Adrenal gland (tissue), 12 donors: ENCODE data around the gene ZNF622. TPM values are rescaled to one million over a fixed set of nuclear protein-coding genes. Genes with fewer than 3 reads are reported as not detected.

Experiments
- DNase-seq, 7 donors: peaks; one replicate each; pipeline ENCODE4 v3.0.0-alpha.2; 2019 to 2020
- H3K27ac ChIP-seq, 5 donors: fragments of 200-600 bp; sonication (generic) in 4 of 5; 1 replicate in 3 of 5; 2 replicates in 2 of 5; pipeline versions ENCODE4 v1.5.1 to v1.8.0; 2016 to 2020; ENCODE audit warnings: mild to moderate bottlenecking in 1 of 5
- H3K27me3 ChIP-seq: fragments of 200-600 bp; 2 replicates; pipeline ENCODE4 v1.8.0; 2021
- H3K36me3 ChIP-seq, 2 donors: fragments of 200-600 bp; replicated peaks in 1 of 2; 1 replicate in 1 of 2; 2 replicates in 1 of 2; pipeline versions ENCODE4 v1.5.1 to v1.8.0; 2018 to 2022
- H3K4me1 ChIP-seq, 2 donors: fragments of 200-600 bp; replicated peaks in 1 of 2; 1 replicate in 1 of 2; 2 replicates in 1 of 2; pipeline versions ENCODE4 v1.5.1 to v1.8.0; 2018 to 2021
- H3K4me3 ChIP-seq, 4 donors: fragments of 200-600 bp; sonication (generic) in 3 of 4; one replicate each; pipeline ENCODE4 v1.5.1; 2016 to 2018
- H3K9me3 ChIP-seq, 3 donors: fragments of 200-600 bp; sonication (generic) in 1 of 3; replicated peaks in 1 of 3; 1 replicate in 2 of 3; 2 replicates in 1 of 3; pipeline versions ENCODE4 v1.5.1 to v1.8.0; 2016 to 2021
- CTCF ChIP-seq, 6 experiments: fragments of 450-650 bp in 4 of 6; fragments of 200-600 bp in 2 of 6; sonication (generic) in 1 of 6; IDR thresholded peaks; 1 replicate in 5 of 6; 2 replicates in 1 of 6; pipeline versions ENCODE4 v1.5.1 to v1.8.0; 2016 to 2021; ENCODE audit warnings: antibody characterized with exemption in 6 of 6, mild to moderate bottlenecking in 2 of 6, moderate library complexity in 1 of 6
- POLR2A ChIP-seq, 2 donors: fragments of 450-650 bp; IDR thresholded peaks; one replicate each; pipeline ENCODE4 v1.6.1; 2017; ENCODE audit warnings: antibody characterized with exemption in 2 of 2, mild to moderate bottlenecking in 2 of 2, moderate library complexity in 1 of 2
- whole genome bisulfite sequencing, 4 donors: extraction: QIAGEN DNeasy Blood & Tissue Kit in 2 of 4; methylation state at CpG; one replicate each; pipeline versions ENCODE4 v1.1.5 to v1.1.7; 2013 to 2017; 5-methylcytosine and 5-hydroxymethylcytosine counted together
- intact Hi-C, 2 donors: fragments of 100-400 bp; cut with DNase I; formaldehyde crosslinking; loops; one replicate each; pipeline versions ENCODE4 v1.14.1 to v1.15.0; 2022 to 2023
- polyA plus RNA-seq, 3 donors: library from polyadenylated mRNA; stranded (reverse); fragments of 200-250 nt in 2 of 3; fragments of 350-450 nt in 1 of 3; fragmentation: Illumina TruSeq in 1 of 3; extraction: RNeasy Lipid Tissue Mini Kit (QIAGEN cat#74804) in 1 of 3; gene quantifications; one replicate each; pipeline ENCODE4 v1.2.3, GENCODE V29; 2013 to 2014
- total RNA-seq, 9 donors: library from RNA; depleted of rRNA in 4 of 9; stranded (reverse); fragments of >200 nt in 4 of 9; fragments of 120-200 nt in 1 of 9; fragmentation: NEBNext Ultra II Directional in 1 of 9; extraction: Animal tissue kit (Norgen Biotek cat#: 25700) in 1 of 9; gene quantifications; one replicate each; pipeline versions ENCODE4 v1.1.0 to v1.2.4, GENCODE V29; 2013 to 2023
- donor health status: healthy with polysubstance abuse.
- donor health status: Bipolar disorder and iron deficiency.
- donor health status: DM: yes; HTN: yes; CAD: no.
- donor health status: DM: no; HTN: no; CAD: no.
- donor health status: DM: no; HTN: no; CAD: no.
- donor health status: DM: yes; HTN: yes; CAD: no.

Gene ZNF622
- total and polyA plus RNA-seq, 12 donors: 9.2 to 41.3 (median 21.8) TPM

DNA sequence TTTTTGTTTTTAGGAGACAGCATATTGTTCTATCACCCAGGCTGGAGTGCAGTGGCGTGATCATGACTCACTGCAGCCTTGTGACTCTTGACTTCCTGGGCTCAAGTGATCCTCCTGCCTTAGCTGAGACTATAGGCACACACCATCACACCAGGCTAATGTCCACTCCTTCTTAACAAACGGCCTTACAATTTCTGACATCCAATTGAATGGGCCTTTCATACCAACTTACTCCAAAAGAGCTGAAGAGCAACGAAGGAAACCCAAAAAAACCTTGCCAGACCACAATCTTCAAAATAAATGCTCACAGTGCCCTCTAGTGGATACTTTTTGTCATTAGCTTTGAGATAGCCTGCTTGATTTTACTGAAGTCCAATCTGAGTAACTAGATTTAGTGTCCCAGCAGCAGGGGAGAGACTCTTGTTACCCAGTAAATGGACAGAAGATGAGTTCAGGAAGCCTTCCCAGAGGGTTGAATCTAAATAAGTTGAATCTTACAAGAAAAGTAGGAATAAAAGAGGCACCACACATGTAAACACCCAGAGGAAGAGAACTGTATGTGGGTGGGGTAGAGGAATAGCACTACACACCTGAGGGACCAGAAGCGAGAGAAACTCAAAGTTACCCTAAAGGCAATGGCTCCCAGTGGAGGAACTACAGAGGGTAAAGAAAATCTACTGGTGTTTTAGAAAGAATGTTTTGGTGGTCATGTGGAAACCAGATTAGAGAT, 9.3 kb downstream of the ZNF622 start:
- Histone ChIP-seq H3K4me1 (peaks cover 4 to 33% of the 10 kb centered on the region in 2 donors), H3K27ac (peak overlapping the region in 3 of 5 donors; percentile 10 to 81 (median 59)), H3K36me3 (peaks cover 0 to 63% of the 10 kb centered on the region in 2 donors)

GRCh38 chr5:16455668-16456067, 9.9 kb downstream of the ZNF622 start:
- H3K4me1 ChIP-seq: peaks cover 4 to 31% of the 10 kb centered on the region in 2 donors
- DNase-seq: no peak
- 75 to 79% (median 77%) methylated on average over 5 of the region's 5 CpGs for WGBS, 4 donors
- TF ChIP-seq POLR2A (IDR thresholded peaks at IDR 0.05) (no peak), CTCF (IDR thresholded peaks at IDR 0.05) (no peak)
- no peaks in the 10 kb centered on the region for H3K27me3 ChIP-seq
- H3K4me3 ChIP-seq: peak overlapping the region in 1 of 4 donors; percentile 20
- peaks cover 0 to 63% of the 10 kb centered on the region in 2 donors for H3K36me3 ChIP-seq
- H3K27ac ChIP-seq: peak overlapping the region in 3 of 5 donors; percentile 10 to 81 (median 59)
- intact Hi-C loops: loop anchor here in 1 of 2 donors (5.0 kb wide), 1 partner anchor 298 kb away; no protein-coding TSS in a partner anchor
- no peaks in the 10 kb centered on the region for H3K9me3 ChIP-seq

More for the DNA sequence above, 9.3 kb downstream of the ZNF622 start:
- Histone ChIP-seq H3K4me3 (peak overlapping the region in 1 of 4 donors; percentile 20), H3K27me3 (no peaks in the 10 kb centered on the region), H3K9me3 (no peaks in the 10 kb centered on the region)
- intact Hi-C loops: loop anchor here in 1 of 2 donors (5.0 kb wide), 1 partner anchor 299 kb away; no protein-coding TSS in a partner anchor
- peak; percentile 59 to 79 (median 68) for TF ChIP-seq CTCF (IDR thresholded peaks at IDR 0.05)
- TF ChIP-seq POLR2A (IDR thresholded peaks at IDR 0.05): no peak
- WGBS, 4 donors: 29 to 39% (median 34%) methylated on average over 4 of the region's 4 CpGs
- peak; percentile 22 to 71 (median 65) for DNase-seq

DNA sequence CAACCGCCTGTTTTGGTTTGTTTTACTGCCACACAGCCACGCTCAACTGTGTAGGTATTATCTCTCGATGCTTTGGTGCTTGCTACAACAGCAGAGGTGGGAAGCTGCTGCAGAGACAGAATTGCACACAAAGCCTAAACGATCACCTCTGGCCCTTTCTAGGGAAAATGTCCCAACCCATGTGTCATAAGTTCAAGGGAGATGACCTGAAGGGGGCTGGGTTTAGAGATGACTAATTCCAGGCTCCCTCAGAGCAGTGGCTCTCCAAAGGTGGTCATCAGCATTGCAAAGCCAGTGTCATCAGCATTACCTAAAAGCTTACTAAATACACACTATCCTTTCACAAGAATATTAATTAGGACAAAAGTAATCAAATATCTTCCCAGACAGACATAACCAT, 10.9 kb downstream of the ZNF622 start:
- peaks cover 4 to 22% of the 10 kb centered on the region in 2 donors for H3K4me1 ChIP-seq
- H3K4me3 ChIP-seq: no peak overlapping the region
- peak in 1 of 7 donors; percentile 5 for DNase-seq
- peaks cover 0 to 63% of the 10 kb centered on the region in 2 donors for H3K36me3 ChIP-seq
- intact Hi-C loops: loop anchor here in 1 of 2 donors (5.0 kb wide), 1 partner anchor 297 kb away; no protein-coding TSS in a partner anchor
- H3K27me3 ChIP-seq: no peaks in the 10 kb centered on the region
- WGBS, 4 donors: 78 to 87% (median 81%) methylated on average over 4 of the region's 4 CpGs
- no peak overlapping the region for H3K27ac ChIP-seq
- no peak for TF ChIP-seq POLR2A (IDR thresholded peaks at IDR 0.05)
- no peak for TF ChIP-seq CTCF (IDR thresholded peaks at IDR 0.05)
- H3K9me3 ChIP-seq: no peaks in the 10 kb centered on the region

DNA sequence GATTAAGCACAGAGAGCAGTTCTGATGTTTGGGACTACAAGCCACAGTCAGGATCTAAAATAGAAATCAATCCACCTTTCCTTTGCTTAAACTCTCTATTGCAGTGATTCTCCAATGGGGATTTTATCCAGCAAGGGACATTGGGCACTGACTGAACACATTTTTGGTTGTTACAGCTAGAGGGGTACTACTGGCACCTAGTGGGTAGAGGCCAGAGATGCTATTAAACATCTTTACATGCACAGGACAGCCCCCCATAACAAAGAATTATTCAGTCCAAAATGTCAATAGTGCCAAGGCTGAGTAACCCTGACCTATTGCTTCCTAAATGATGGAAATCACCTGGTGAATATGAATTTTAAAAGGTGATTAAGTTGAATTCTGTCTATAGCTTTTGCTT, 12.0 kb downstream of the ZNF622 start:
- Histone ChIP-seq H3K4me3 (no peak overlapping the region), H3K4me1 (peaks cover 4 to 21% of the 10 kb centered on the region in 2 donors), H3K27me3 (no peaks in the 10 kb centered on the region), H3K9me3 (no peaks in the 10 kb centered on the region), H3K27ac (no peak overlapping the region), H3K36me3 (peaks cover 0 to 68% of the 10 kb centered on the region in 2 donors)
- TF ChIP-seq CTCF (IDR thresholded peaks at IDR 0.05): no peak
- no peak for TF ChIP-seq POLR2A (IDR thresholded peaks at IDR 0.05)
- intact Hi-C loops: no loop called here
- no peak for DNase-seq
